ENCODE data around the gene CFAP206.

CFAP206 gene, protein sequence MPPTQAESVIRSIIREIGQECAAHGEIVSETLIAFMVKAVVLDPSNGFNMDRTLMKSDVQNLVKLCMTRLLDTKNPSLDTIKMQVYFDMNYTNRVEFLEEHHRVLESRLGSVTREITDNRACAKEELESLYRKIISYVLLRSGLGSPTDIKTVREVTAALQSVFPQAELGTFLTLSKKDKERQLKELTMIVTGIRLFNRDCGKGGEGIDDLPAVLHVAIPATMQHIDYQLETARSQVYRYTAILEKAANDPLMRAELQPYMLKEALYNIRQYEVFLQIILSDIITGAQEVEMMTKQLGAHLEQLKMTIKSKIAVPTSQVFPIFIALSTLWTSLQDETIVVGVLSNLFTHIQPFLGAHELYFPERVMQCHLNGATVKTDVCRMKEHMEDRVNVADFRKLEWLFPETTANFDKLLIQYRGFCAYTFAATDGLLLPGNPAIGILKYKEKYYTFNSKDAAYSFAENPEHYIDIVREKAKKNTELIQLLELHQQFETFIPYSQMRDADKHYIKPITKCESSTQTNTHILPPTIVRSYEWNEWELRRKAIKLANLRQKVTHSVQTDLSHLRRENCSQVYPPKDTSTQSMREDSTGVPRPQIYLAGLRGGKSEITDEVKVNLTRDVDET

DNA sequence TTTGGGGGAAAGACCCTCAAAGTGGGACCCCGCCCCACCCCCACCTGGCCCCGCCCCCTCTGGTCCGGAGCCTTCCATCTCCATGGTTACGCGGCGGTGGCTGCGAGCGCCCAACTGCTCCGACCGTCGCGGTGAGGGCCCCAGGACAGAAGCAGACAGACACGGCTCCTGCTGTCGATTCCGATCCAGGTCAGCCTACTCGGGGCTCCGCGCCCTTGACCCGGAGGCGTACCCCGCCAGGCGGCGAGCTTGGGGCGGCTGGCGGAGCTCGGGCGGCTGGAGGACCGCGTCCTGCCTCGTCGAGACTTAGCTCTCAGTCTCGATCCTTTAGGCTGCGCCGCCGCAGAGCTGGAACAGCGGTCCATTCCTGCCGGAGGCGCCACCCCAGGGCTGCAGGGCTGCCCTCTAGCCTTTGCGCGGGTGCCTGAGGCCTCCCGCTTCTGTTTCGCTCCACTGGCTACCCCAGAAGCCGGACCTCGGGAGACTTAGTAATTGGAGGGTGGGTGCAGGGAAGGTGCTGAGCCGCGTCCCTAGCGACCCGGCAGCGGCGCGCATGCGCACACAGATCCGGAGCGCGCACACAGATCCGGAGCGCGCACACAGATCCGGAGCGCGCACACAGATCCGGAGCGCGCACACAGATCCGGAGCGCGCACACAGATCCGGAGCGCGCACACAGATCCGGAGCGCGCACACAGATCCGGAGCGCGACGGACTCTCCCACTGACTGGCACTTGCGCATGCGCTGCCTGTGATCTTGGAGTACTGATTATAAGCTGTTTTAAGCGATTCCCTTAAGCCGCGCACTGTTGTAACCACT is at the start of gene CFAP206:
Gene CFAP206, plus strand, starts transcription at position 72 of the 820 bp plus-strand sequence. CDS start 1,868 bp downstream, outside the sequence.
- DNase-seq = peak; percentile 75

DNA sequence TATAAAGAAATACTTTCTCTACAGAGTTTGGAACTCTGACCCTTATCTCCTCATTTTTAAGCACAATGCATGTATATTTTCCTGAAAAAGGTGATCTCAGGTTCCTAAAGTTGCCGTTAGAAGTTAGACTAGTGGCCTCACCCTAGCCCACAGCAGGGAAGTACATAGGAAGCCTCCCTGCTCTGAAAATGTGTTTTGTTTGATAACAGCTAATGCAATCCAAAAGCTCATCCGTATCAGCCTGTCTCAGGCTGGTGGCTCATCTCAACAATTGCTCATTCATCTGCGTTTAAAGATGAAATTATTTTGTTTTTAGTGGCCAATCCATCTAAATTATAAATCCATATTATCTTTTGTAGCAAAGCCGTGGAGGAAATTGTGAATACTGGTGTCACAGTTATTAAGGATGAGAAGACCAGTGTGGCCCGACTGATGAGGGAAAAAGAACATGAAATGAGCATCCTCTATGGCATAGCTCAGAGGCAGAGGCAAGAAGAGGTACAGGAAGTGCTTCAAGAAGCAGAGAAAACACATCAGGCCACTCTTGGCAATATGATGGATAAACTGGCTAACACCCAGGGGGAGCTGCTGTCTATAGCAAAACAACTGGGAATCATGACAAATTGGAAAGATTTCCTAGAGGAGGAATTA is 43.0 kb upstream of the CFAP206 start:
- DNase-seq = no peak

DNA sequence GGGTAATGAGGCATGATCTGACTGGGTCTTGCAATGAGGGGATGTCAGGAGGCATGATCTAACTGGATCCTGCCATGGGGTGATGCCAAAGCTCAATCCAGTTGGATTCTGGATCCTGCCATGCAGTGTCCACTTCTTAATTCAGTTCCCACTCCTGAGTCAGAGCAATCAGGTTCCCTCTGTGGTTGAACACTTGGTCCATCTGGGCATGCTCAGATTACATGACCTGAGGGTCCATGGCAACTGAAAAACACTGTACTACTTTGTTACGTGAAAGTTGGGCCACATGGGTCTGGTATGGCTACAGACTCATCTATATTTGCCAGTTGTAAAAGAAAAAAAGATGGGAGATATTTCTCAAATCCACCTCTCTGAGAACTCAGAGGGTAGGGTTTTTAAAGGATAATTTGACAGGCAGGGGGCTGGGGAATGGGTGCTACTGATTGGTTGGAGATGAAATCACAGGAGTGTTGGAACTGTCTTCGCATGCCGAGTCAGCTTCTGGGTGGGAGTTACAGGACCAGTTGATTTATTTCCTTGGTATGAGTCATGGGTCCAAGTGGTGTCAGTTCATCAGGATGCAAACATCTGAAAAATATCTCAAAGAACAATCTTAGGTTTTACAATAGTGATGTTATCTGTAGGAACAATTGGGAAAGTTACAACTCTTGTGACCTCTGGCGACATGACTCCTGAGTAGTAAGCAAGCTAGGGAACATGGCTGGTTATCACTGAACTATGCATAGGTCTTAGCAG is 41.5 kb upstream of the CFAP206 start:
- no peak for DNase-seq

DNA sequence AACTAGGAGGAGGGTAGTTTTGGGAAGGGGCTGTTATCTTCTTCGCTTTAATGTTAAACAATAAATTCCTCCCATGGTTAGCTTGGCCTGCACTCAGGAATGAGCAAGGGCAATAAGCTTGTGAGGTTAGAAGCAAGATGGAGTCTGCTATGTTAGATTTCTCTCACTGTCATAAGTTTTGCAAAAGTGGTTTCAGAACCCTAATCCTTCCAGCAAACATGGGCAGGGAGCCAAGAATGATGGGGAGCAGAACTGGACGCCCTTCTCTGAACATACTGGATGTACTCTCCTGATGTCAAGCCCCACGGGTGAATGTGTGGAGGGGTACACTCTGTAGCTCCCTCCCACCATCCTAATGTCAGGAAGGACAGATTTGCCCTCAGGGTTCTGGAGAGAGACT is 40.9 kb upstream of the CFAP206 start:
- DNase-seq = no peak

DNA sequence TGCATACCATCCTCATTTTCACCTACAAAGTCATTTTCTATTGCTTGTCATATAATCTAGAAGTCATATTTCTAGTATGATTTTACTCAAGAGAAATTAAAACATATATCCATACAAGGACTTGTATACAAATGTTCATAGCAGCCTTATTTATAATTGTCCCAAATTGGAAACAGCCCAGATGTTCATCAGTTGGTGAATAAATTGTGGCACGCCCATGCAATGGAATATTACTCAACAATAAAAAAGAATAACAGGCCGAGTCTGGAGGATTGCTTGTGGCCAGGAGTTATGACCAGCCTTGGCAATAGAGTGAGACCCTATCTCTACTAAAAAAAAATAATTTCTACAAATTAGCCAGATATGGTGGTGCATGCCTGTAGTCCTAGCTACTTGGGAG is 34.4 kb upstream of the CFAP206 start:
- no peak for DNase-seq

DNA sequence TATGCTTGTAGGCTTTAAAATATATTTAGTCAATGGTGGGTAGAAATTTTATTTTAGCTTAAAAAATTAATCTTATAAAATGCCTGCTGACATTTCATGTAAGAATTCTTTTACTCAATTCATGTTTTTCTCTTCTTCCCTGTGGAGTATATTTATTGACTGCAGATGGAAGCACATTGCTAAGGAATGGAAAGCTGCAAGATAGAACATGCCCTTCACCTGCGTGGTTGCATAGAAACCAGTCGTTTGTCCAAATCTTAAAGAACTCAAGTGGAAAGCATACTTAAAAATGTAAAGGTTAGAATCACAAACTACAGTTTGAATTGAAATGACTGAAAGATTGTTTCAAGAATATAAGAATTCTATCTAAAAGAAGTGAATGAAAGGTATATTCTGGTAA is 32.5 kb upstream of the CFAP206 start:
- no peak for DNase-seq

DNA sequence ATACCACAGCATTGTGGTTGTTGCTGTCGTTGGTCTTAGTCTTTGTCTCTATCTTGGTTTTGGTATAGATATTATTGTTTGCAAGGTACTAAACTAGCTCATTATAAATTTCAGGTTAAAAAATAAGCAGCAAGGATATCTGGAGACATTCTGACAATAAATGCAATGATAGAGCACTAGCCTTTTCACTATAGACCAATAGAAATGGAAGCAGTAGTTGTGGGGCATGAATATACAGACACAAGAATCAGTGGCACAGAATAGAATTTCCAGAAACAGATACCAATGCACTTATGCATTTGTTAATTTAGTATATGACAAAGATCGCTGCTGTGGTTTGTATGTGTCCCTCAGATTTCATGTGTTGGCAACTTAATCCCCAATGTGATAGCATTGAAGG is 31.1 kb upstream of the CFAP206 start:
- DNase-seq = no peak

DNA sequence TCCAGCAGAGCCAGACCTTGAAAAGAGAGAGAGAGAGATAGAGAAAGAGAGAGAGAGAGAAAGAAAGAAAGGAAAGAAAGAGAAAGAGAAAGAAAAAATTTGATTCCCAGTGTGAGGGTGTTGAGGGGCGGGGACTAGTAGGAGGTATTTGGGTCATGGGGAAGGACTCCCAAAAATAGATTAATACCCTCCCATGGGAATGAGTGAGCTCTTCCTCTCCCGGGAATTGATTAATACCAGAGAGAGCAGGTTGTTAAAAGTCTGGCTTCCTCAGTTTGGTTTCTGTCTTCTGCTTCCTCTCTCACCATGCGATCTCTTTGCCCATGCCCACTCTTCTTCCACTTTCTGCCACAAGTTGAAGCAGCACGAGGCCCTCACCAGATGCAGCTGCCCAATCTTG is 28.8 kb upstream of the CFAP206 start:
- no peak for DNase-seq

DNA sequence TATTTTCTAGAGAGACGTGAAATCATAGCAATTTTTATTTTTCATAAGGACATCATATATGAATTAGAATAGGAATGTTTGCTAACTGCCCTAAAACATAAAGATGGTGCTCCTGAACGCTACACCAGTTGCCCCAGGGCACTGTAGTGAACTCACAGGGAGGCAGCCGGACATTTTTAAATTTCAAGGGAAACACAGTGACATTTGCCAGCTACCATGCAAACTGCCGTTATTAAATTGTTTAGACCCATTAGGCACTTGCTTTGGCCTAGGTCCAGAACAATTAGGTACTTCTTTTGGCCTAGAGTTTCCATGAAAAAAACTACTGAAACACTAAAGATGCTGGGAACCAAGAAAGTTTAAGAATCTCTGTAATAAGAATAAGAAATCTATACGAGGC is 24.9 kb upstream of the CFAP206 start:
- no peak for DNase-seq

DNA sequence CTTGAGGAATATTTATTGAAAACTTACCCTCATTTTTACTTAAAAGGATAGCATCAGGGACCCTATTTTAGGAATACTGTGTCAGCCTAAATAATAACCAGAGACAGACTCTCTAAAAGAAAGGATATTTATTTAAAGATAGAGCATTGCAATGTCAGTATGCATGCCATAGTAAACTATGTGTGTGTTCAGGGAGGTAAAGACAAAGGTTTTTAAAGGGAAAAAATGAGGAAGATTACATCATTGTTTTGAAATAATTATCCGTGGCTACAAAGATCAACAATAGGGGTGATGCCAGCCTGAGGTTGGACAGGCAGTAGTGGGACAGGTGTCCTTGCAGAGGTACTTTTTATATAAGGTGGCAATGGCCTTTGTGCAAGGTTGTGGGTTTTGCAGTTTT is 23.7 kb upstream of the CFAP206 start:
- no peak for DNase-seq

DNA sequence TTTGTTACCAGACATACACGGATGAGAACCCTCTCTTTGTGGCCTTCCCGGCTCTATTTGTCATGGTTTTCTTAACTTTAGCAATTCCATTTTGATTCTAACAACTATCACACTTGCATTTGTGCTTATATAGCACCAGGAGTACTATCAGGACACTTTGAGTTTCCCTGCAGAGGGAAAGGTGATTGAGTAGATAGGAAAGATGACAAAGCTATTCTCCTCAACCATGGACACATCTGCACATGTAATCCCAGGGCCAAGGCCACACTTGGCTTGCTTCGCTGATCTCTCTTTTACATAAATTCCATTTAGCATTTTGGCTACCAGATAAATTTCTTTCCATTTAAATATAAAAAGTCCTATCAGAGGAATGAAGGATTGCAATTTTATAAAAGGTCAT is 23.3 kb upstream of the CFAP206 start:
- no peak for DNase-seq

DNA sequence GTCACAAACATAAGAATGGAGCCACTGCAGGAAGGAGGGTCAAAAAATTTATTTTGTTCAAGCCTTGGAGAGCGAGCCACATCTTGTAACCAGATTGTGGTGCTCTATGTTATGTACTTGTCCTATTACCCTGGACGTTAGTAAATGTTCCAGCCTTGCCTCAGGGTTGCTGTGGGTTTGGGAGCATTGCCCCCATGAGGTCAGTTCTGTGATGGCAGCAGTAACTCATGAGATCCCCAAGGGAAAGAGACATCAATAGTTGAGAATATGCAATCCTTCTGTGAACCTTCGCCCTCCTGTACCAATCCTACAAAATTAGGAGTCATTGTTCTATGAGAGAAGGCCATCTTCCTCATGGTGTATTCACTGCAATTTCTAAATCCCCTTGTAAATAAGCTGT is 16.4 kb upstream of the CFAP206 start:
- no peak for DNase-seq

DNA sequence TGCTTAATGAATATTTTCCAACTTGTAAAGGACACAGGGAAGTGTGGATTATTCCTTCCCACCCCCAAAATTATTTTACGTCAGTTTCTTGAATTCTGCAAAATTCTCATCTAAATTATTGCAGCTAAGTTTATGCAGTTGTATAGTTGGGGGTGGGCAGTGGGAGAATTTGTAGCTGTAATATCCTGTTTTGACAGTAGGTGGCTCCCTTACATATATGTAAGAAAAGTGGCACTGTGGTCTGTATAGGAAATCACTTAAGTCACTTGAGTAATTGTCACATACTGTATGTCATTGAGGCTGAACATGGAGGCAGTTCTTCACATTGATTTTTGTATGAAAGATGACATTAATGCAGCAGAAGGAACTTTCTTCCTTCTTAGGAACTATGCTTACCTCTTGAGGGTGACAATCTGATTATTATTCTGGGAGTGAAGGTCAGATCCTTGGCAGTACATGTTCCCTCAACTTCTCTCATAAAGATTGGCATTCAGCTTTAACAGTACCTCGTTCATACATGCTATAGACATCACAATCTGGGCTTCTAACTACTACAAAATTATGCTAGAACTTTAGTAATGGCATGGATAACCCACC is 14.6 kb upstream of the CFAP206 start:
- DNase-seq = peak; percentile 3

DNA sequence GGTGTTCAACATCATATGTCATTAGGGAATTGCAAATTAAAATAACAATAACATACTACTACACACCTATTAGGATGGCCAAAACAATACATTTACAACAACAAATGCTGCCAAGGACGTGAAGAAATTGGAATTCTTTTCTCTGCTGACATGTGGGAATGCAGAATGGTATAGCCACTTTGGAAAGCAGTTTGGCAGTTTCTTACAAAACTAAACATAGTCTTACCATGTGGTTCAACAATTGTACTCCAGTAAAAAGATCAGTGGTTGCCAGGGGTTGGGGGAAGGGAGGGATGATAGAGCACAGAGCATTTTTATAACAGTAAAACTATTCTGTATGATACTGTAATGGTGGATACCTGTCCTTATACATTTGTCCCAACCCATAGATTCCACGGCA is 12.3 kb upstream of the CFAP206 start:
- DNase-seq = no peak

DNA sequence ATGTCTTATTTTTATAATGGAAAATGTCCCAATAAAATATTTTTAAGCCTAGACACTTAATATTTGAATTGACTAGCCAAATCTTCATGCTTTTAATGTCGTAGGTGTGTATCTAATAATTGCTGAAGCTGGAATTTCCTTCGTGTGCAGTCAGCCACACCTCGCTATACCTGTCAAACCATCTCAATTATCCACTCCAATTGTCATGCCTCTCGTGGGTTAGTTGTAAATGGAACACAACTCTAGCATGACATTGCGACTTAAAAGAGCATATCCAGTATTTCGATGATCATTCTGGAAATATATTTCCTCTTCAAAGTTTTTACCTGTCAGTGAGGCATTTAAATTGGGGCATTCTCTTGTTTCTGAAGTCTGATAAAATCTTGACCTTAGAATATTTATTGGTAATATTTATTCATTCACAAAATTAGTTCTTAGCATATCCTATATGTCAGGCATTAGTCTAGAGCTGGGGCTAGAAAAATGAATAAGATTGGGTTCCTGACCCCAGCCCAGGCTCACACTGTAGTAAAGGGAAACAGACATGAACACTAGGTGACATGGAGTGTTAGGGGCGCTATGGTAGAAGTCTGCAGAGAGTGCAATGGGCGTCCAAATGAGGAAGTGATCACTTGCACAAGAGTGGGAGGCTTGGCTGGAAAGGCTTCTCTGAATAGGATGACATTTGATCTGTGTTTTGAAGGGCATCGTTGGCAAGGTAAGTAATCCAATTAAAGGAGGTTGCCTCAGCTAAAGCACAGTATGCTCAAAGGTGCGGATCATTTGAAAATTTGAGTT is 11.0 kb upstream of the CFAP206 start:
- no peak for DNase-seq

DNA sequence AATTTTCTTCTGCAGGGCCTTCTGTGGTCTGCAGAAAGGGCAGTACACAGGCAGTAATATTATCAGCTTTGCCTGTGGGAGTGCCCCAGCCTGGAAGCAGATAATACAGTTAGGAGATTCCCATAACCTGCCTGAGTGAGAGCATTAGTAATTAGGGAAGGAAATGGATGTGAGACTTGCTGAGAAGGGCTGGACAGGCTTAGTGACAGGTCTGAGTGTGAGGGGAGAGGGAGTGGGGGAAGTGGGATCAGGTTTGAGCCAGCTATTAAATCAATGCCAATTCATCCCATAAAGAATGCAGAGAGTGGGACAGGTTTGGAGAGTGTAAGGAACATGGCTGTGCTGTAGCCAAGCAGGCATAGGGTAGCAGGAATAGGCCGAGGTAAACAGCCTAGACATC is 10.1 kb upstream of the CFAP206 start:
- DNase-seq = no peak

DNA sequence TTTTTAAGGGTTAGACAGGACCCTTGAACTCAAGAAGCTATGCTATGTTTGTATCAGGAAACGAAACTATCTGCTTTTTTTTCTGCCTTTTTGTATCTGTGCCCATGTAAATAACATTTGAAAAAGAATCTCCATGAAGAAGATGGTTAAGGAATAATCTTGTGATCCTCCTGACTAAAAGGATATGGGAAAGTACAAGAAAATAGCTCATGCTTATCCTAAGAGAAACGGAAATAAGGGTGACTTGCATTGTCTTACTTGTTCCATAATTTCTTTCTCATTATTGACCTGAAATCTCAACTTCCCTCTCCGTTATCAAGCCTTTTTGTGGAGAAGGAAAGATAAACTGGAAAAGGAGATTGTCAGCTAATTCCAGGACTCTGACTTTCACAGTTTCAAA is 5.9 kb upstream of the CFAP206 start:
- no peak for DNase-seq

DNA sequence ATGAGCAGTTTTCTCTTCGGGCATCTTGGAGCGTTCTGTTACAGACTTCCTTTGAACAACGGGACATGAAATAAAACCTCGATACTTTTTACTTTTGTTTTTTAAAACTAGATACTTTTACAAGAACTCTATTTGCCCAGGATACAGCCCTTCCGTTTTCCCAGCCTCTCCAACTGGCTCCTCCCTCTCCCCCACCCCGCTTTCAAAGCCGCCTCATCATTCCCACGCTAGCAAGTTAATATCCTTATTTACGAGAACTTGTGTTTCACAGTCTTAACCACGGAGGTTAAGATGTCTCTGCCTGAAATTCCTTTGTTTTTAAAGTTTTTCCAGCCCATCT is 241 bp upstream of the CFAP206 start:
- DNase-seq = no peak

DNA sequence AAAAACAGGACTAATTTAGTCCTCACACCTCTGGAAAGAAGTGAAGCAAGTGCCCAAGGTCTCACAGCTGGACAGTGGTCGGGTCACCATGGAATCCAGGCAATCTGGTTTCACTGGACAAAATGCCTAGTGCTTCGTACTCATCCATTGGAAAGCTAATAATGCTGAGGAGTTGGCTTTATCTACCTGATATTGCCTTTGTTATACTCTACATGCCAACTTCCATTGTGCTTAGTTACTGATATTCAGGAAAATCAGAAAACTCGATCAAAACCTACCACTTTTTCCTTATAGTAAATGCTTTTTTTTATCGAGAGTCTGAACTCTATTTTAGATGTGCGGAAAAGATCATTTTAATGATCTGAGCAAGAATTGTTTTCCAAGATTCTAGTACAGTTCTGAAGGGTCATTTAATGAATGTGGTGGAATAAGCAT is 966 bp downstream of the CFAP206 start:
- no peak for DNase-seq

DNA sequence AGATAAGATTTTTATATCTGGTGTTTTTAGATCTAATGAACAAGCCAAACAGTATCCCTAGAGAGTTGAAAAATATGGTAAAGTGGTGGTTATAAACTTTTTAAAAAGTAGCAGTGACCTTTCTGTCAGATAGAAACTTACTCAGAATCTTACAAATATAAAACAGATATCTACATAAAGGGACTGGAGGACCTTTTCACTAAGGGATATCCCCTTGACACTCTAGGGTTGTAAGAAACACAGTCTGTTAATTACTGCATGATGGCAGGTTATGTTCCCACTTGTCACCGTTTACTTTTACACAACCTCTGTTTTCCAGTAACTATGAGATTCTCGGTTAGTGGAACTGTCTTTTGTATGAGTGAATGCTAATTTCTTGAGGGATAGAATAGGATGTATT is 11.5 kb downstream of the CFAP206 start:
- no peak for DNase-seq

DNA sequence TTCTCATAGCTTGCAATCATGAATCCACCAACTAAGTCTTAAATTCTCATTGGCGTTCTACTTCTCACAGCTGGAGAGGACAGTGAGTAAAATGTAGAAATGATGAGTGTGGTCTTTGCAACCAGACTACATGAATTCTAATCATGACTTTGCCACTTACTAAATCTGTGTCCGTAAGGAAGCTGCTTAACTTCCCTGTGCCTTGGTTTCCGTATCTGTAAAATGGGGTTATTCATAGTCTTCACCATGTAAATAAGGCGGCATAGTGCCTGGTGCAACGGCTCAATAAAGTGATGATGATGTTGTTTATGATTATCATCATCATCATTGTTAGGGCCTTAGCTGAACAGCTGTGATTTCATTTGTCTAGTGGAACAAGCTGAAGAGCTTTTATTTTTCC is 12.6 kb downstream of the CFAP206 start:
- DNase-seq = no peak
